T-helper 22 cell (primary cell): ENCODE results near the gene RTL5.
"Not testable (repeated sequence)": the region's sequence is repeated elsewhere in the genome, so short reads cannot be mapped to it uniquely, and the experiment has no call there.

Source experiments
- DNase-seq: peaks from one replicate; pipeline ENCODE4 v3.0.0-alpha.2; 2020; ENCODE audit warnings: low read depth

RTL5 gene

DNA sequence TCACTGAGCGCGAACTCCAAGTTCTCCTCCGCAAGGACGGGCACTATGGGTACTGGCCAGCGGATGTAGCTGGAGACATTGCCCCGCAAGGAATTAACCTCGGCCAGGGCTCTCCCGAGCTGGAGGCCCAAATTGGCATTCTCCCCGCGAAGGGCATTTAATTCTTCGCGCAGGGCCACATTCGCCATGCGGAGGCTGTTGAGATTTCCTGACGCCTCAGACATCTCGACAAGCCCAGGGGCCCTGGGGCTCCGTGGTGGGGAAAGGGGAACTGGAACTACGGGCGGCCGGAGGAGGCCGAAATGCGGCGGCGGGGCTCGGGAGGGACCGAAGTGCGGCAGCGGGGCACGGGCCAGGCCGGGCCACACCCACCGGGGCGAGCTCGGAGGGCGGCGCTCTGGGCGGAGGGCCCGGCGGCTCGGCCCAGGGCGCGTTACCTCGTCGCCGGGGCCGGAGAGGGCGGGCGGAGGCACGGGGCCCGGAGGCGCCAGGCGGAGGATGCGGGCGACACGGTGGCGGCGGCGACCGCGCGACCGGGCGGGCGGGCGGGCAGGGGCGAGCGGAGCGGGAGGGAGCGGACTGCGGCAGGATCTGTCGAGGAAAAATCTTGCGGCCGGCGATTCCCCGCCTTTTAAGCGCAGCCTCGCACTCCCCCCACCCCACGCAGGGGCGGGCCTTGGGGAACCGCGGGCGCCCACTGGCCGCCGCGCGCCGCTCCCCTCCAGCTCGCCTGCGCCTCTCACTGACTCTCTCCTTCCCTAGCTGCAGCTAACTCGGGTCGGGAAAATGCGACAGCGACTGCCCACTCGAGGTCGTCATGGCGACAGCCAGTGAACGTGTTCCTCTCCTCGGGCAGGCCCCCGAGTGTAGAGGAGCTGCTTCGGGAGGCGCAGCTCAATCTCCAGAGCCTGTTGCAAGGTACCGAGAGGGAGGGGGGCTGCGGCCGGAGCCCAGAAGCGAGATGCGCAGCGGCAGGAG lies at the start of gene RTL5:
Gene RTL5, minus strand, starts transcription at position 599 of the 978 bp plus-strand sequence.
- peak; percentile 61 for DNase-seq

DNA sequence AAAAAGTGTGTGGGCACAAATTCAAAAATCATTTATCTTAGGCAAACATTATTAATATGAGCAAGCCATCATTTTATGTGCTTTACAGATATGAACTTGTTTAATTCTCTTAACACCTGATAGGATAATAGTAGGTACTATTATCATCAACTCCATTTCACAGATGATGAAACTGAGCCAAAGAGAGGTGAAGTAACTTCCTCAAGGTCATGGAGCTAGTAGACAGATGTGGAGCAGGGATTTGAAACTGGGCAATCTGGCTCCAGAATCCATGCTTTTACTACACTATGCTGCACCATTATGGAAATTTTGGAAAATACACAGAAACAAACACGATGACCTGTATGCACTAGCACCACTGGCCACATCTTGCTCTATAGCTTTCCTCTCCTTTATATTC lies 48.8 kb upstream of the RTL5 start:
- DNase-seq: no peak

DNA sequence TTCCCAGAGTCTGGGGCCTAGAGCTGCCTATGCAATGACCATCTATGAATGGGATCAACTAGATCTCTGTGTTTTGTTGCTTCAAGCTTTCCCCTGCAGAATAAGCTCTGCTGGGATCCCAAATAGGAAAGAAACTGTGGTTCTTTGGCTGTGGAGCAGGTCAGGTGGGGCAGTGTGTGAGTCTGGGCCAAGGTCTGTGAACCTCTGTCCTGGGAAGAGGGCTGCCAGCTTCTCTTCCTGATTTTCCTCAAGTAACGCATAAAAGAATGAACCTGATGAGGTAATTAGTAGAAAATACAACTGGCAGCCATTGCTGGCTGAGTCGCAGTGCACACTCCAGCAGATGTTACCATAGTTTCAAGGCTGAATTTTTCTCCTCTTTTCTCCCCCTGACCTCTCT lies 45.3 kb upstream of the RTL5 start:
- DNase-seq: no peak

- DNase-seq: not testable (repeated sequence)
Measured at GRCh38 chrX:72176289-72176688, 44.6 kb upstream of the RTL5 start.

GRCh38 chrX:72169008-72169728 lies 37.5 kb upstream of the RTL5 start:
- DNase-seq: peak; percentile 17

DNA sequence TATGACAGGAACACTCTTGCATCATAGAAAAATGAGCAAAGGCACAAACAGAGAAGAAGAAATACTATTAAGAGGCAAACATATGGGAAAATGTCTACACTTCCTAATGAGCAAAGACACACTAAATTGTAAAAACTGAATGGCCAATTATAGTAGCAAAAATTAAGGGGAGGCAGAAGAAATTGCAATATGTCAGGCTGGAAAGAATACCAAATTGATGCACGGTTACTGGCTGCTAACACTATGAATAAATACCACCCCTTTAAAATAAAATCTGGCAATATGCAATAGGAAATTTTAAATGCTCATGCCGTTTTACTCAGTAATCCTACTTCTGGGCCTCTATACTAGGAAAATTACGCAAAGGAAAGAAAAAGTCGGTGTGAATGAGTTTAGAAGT lies 33.8 kb upstream of the RTL5 start:
- no peak for DNase-seq

- DNase-seq: no peak
Measured at GRCh38 chrX:72159769-72160168, 28.1 kb upstream of the RTL5 start.

GRCh38 chrX:72158773-72159172 lies 27.1 kb upstream of the RTL5 start:
- DNase-seq: no peak

GRCh38 chrX:72146527-72146926 lies 14.8 kb upstream of the RTL5 start:
- DNase-seq: no peak

DNA sequence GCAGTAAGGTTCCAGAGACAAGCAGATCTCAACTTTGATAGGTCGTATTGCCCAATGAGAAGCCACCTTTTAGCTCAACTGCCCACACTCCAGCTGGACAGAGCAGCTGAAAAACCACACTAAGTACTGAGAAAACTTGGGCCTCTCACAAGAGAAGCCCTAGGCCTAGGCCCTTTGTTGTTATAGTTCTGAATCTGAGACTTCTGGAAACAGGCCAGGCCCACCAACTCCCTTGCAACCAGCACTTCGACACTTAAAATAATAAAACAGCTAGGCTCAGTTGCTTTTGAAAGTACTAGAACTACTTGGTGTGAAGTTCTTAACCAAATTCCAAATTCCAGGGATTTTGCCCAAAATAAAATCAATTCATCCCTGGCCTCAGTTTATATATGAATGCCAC lies 13.5 kb upstream of the RTL5 start:
- DNase-seq: no peak

DNA sequence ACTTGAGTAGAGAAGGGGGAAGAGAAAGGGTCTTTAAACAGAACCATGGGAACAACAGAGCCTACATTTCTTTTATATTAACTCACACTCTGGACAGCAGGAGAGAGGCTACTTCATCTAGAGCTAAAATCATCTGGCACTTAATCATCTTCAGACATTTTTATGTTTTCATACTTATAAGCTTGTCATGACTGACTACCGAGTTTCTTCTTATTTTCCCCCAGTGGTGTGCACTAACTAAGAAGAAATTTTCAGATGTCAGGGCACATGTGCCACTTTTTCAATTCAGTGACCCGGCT lies 11.8 kb upstream of the RTL5 start:
- no peak for DNase-seq

DNA sequence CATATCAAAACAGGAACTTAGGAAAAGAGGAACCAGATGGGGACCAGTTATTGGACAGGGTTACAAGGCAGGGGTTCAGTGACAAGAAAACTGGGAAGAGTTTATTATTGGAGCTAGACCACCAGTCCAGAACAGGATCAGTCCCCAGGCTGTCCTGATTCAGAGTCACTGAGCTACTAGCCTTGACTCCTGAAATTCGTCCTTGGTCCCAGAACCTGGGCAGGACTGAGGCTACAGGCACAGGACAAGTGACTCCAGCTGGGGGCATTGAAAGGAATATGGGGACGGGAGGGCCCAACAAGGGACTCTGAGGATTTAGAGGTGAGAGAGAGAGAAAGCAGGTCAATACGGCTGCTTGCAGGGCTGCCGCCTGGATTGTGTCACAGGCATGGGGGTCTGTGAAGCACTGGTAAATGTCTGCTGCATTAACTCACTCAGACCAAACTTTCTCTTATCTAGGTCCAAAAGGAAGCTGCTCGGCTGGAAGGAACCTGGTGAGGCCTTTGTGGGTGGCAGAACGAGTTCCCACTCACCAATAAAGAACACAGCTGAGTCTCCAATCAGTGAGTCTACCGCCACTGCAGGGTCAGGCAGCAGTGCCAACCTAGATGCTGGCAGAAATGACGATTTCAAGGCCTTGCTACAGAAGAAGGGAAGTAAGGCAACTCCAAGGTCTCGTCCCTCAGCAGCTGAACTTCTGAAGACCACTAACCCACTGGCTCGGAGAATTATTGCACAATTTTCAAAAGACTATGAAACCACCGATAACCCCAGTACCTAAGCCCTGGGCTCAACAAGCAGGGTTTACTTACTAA lies 11.3 kb upstream of the RTL5 start:
- DNase-seq: no peak

DNA sequence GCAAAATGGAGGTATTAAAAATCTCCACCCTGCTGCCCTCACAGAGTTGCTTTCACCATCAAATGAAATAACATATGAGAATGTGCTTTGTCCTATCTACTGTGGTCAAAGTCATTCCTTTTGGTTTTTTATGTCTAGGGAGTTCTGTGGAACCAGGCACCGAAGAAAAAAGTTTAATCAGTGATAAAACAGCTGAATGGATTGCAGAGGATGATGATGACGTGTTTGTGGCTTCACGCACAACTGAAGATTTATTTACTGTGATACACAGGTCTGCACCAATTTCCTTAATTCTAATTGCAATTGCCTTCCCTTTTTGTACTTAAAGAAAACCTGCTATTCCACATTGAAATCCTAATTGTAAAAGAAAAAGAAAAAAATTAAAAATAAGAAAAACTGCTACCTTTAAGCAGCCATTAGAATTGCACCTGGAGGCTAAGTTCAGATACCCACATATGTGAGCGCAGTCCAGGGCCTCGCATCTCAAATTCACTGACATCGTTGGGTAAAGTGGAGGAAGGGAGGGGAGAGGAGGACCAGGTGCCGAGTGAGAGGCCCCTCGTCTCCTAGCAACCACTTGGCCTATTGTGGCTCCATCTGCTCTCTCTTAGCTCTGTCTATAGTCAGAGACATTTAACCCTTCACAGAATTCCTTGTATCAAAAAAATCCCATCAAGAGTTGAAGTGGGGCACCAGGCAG lies 10.5 kb upstream of the RTL5 start:
- DNase-seq: no peak

DNA sequence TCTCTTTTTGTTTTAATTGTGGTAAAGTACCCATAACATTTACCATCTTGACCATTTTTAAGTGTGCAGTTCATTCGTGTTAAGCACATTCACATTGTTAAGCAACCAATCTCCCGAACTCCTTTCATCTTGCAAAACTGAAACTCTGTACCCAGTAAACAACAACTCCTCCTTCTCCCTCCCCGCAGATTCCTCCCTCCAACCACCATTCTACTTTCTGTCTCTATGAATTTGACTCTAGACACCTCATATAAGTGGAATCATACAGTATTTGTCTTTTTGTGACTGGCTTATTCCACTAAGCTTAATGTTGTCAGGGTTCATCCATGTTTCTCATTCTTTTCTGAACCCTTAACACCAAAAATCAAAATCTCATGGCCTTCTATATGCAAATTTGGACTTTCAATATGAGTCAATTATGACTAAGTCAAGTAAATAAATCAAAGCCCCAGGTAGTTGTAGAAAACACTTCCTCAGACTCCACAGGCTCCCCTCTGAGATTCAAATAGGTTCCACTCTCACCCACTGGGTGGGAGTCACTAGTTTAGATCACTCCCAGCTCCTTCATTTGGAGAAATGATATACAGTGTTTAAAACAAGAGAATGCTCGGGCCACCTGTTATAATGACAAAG lies 9.8 kb upstream of the RTL5 start:
- DNase-seq: no peak

DNA sequence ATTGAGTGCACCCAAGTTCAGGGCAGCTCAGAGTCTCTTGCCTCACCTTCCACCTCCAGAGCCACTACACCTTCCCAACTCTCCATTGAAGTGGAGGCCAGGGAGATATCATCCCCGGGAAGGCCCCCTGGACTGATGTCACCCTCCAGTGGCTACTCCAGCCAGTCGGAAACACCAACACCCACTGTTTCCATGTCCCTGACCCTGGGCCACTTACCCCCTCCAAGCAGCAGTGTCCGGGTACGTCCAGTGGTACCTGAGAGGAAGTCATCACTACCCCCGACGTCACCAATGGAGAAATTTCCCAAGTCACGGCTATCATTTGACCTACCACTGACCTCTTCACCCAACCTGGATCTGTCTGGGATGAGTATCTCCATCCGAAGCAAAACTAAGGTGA lies 7.8 kb upstream of the RTL5 start:
- no peak for DNase-seq

GRCh38 chrX:72137846-72138495 lies 6.3 kb upstream of the RTL5 start:
- no peak for DNase-seq

DNA sequence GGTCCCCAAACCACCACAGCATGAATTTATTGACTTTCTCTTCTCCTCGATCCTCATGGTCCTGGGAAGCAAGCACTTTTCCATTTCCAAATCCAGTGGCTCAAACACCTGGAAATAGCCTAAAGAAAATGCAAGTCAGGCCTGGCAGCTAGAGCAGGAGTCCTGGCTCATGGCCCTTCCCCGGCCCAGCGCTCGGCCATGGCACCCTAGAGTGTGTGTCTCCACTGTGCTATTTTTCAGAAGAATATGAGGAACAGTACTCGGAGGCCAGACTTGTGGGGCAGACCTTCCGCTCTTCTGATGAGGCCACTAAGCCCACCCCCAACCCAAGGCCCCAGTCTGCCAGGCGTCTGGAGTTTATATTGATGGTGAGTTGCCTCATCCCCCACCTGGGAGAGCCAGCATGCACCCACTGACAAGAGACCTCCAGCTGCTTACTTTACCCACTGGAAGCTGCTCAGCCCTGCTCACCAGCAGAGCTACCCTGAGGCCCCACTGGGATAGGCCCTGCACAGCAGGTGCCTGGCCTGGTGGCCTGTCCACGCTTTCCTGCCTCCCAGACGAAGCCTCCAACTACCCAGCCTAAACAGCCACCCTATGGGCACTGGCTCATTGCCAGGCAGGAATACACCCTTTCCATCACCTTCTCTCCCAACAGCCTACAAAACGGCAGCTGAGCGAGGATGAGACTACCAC lies 2.3 kb upstream of the RTL5 start:
- no peak for DNase-seq

DNA sequence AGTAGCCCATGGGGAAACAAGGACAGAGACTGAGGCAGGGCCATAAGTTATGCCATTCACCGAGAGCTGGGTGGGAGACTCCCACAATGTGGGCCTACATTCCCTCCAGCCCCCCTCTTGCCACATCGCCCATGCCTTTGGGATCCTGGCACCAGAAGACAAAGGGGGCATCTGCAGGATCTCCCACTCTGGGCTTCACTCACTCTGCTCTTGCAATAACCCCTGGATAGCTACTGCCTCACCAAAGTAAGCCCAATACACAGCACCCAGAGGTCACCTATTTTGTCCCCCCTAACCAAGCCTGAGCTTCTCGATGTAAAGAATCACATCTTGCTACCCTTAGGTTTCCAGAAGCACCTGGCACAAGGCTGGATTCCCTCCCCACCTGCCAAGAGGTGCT lies 741 bp upstream of the RTL5 start:
- no peak for DNase-seq

DNA sequence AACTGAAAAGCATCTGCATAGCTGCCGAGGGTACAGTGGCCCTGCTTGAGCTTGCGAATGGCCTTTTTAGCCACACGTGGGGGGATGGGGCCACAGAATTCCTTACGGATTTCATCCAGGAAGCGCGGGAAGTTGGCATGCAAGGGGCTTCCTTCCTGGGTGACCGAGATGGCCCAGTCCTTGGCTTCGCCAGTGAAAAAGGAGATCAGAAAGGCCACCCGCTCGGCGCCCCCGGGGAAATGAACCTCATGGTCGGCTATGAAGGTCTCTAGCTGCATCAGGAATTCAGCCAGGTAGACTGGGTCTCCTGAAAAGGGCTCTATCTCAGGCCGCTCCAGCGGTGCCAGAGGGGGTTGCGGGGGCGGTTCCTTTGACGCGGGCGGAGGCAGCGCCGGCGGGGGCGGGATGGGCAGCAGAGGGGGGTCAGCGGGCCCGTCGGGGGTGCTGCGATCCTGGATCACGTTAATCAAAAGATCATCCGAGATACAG lies 909 bp downstream of the RTL5 start:
- no peak for DNase-seq

- DNase-seq: no peak
Measured at GRCh38 chrX:72130156-72130761, 1.5 kb downstream of the RTL5 start.
